ENCODE measurements around the gene CALML5. TPM values are rescaled to one million over a fixed set of nuclear protein-coding genes. Genes with fewer than 3 reads are reported as not detected.

Gene CALML5
- total RNA-seq, 1 donor from 2014 or later, result not detected

DNA sequence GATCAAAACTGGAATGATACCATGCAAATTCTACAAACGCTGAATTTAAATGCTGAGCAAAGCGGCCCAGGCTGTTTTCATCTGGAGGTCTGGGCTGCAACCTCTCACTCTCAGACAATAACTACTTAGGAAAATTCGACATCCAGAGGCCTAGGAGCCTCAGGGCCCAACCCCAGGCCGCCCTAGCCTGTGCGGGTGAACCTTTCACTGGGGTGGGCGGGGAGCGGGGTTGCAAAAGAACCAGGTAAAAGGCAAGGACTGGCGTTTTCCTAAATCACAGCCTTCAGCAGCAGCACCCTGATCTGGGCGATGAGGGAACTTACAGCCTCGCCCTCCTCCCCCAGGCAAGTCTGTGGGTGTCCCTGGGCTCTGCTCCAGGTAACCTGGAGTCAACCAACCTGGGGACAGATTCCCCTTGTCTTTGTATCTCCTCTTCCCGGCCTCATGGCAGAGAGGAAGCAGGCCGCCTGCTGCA, 33.4 kb downstream of the CALML5 start:
- TF ChIP-seq, protein P1, sequence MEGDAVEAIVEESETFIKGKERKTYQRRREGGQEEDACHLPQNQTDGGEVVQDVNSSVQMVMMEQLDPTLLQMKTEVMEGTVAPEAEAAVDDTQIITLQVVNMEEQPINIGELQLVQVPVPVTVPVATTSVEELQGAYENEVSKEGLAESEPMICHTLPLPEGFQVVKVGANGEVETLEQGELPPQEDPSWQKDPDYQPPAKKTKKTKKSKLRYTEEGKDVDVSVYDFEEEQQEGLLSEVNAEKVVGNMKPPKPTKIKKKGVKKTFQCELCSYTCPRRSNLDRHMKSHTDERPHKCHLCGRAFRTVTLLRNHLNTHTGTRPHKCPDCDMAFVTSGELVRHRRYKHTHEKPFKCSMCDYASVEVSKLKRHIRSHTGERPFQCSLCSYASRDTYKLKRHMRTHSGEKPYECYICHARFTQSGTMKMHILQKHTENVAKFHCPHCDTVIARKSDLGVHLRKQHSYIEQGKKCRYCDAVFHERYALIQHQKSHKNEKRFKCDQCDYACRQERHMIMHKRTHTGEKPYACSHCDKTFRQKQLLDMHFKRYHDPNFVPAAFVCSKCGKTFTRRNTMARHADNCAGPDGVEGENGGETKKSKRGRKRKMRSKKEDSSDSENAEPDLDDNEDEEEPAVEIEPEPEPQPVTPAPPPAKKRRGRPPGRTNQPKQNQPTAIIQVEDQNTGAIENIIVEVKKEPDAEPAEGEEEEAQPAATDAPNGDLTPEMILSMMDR (IDR thresholded peaks at IDR 0.05), result no peak
- no peaks in the 10 kb centered on the region for H3K27me3 Mint-ChIP-seq (ENCODE audit: low read depth)
- DNase-seq (ENCODE audit: low spot score), result no peak
- H3K4me3 Mint-ChIP-seq (ENCODE audit: unreplicated experiment), result no peak overlapping the region
- H3K9me3 Mint-ChIP-seq (ENCODE audit: low read depth), result peaks cover 2% of the 10 kb centered on the region
- H3K4me1 Mint-ChIP-seq (ENCODE audit: low read depth), result peaks cover 35% of the 10 kb centered on the region
- H3K36me3 Mint-ChIP-seq (ENCODE audit: low read depth), result no peaks in the 10 kb centered on the region
- H3K27ac Mint-ChIP-seq (ENCODE audit: unreplicated experiment), result no peak overlapping the region

DNA sequence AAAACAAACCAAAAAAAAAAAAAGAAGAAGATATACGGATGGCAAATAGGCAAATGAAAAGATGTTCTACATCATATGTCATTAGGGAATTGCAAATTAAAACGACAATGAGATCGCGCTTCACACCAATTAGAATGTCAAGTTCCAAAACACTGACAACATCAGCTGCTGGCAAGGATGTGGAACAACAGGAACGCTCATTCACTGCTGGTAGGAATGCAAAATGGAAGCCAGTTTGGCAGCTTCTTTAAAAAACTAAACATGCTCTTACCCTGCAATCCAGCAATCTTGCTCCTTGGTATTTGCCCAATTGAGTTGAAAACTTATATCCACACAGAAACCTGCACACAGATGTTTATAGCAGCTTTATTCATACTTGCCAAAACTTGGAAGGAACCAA, 34.8 kb downstream of the CALML5 start:
- H3K9me3 Mint-ChIP-seq (ENCODE audit: low read depth), result peaks cover 2% of the 10 kb centered on the region
- no peak overlapping the region for H3K4me3 Mint-ChIP-seq (ENCODE audit: unreplicated experiment)
- DNase-seq (ENCODE audit: low spot score), result no peak
- H3K36me3 Mint-ChIP-seq (ENCODE audit: low read depth), result peaks cover 2% of the 10 kb centered on the region
- H3K4me1 Mint-ChIP-seq (ENCODE audit: low read depth), result peaks cover 38% of the 10 kb centered on the region
- H3K27ac Mint-ChIP-seq (ENCODE audit: unreplicated experiment), result no peak overlapping the region
- no peaks in the 10 kb centered on the region for H3K27me3 Mint-ChIP-seq (ENCODE audit: low read depth)
- TF ChIP-seq, protein P1 (IDR thresholded peaks at IDR 0.05), result no peak

DNA sequence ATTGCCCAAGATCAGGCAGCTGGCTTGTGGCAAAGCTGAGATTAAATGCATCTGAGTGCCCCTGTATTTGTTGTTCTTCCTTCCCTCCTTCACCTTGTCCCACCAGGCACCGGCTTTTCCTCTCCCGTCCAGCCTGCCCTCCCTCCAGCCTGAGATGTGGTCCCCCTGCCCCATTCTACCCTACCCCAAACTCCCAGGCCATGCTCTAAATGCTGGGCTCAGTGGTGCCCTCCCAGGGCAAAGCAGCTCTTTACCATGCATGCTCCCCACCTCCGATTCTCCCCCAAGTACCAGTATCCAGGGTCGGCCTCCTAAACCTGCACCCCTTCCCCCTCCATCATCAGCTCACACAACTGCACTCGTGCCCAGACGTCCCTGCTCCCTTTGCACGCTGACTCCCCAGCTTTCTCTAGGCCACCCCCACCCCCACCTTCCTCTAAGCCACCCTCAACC, 36.5 kb downstream of the CALML5 start:
- Mint-ChIP-seq H3K27me3 (ENCODE audit: low read depth) (no peaks in the 10 kb centered on the region), H3K4me3 (ENCODE audit: unreplicated experiment) (no peak overlapping the region), H3K9me3 (ENCODE audit: low read depth) (peaks cover under 1% of the 10 kb centered on the region), H3K27ac (ENCODE audit: unreplicated experiment) (no peak overlapping the region), H3K36me3 (ENCODE audit: low read depth) (peaks cover 10% of the 10 kb centered on the region), H3K4me1 (ENCODE audit: low read depth) (peaks cover 34% of the 10 kb centered on the region)
- TF ChIP-seq, protein P1 (IDR thresholded peaks at IDR 0.05), result no peak
- DNase-seq (ENCODE audit: low spot score), result no peak

DNA sequence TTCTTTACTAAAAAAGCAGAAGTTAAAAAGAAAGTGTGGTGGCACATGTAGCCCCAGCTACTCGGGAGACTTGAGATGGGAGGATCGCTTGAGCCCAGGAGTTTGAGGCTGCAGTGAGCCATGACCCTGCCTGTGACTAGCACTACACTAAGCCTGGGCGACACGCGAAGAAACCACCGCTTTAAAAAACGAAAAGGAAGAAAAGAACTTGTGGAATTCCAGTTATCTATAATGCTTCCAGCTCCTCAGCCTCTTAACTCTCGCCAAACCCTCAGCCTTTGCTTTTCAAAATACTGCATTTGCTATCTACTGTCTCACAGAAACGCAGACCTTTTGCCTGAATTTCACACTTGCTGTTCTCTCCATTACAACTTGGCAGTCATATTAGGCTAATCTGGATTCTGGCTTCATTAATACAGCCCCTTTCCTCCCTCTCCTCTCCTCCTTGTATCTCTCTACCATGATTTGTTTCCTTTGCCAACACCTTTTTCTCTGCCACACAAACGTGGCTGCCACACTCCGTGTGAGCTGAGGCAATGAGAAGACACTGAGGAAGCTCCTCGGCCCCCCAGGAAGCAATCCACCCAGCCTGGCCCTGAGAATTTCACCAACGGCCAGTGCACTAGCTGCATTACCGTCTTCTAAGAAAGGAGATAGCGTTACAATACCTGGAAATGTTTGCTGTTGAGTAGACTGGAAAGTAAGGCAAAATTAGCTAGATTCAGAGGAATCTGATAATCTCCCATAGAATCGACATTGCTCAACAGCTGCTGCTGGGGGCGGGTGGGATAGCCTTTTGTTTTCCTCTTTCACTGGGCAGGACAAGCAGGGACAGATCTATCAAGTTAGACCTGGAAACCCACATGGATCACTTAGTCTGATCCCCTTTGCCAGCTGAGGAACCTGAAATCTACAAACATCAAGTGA, 37.2 kb downstream of the CALML5 start:
- no peak for DNase-seq (ENCODE audit: low spot score)
- peak overlapping the region; percentile 40 for H3K4me3 Mint-ChIP-seq (ENCODE audit: unreplicated experiment)
- H3K27ac Mint-ChIP-seq (ENCODE audit: unreplicated experiment), result peak overlapping the region; percentile 89
- peaks cover 13% of the 10 kb centered on the region for H3K36me3 Mint-ChIP-seq (ENCODE audit: low read depth)
- TF ChIP-seq, protein P1 (IDR thresholded peaks at IDR 0.05), result no peak
- H3K27me3 Mint-ChIP-seq (ENCODE audit: low read depth), result no peaks in the 10 kb centered on the region
- peaks cover 32% of the 10 kb centered on the region for H3K4me1 Mint-ChIP-seq (ENCODE audit: low read depth)
- no peaks in the 10 kb centered on the region for H3K9me3 Mint-ChIP-seq (ENCODE audit: low read depth)

DNA sequence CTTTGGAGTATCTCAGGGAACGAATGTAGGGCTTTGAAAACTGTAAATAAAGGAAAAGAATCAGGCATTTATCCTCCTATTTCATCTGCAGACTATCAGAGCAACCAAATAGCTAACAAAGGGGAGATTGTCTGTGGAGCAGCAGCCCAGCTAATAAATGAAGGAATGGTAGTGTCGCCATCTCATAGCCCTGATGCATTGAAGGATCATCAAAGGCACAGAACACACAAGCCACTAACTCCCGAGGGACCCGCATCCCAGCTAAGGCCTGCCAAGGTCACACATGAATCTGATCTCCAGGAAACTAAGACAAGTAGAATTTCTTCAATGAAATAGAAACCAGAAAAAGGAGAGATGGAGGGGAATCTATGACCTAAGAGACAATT, 38.2 kb downstream of the CALML5 start:
- Mint-ChIP-seq H3K4me1 (ENCODE audit: low read depth) (peaks cover 25% of the 10 kb centered on the region), H3K36me3 (ENCODE audit: low read depth) (peaks cover 19% of the 10 kb centered on the region), H3K9me3 (ENCODE audit: low read depth) (no peaks in the 10 kb centered on the region), H3K27me3 (ENCODE audit: low read depth) (no peaks in the 10 kb centered on the region), H3K4me3 (ENCODE audit: unreplicated experiment) (no peak overlapping the region), H3K27ac (ENCODE audit: unreplicated experiment) (peak overlapping the region; percentile 89)
- no peak for DNase-seq (ENCODE audit: low spot score)
- TF ChIP-seq, protein P1 (IDR thresholded peaks at IDR 0.05), result no peak
